ENCODE results near the gene STPG2. TPM values are rescaled to one million over a fixed set of nuclear protein-coding genes. Genes with fewer than 3 reads are reported as not detected.

The STPG2 gene
- total and polyA plus RNA-seq, 2 of the 4 experiments (the other 2 are of a cell fraction) = not detected

- H3K79me1 ChIP-seq (ENCODE audit: low read depth in 1 of 2, low read length in 2 of 2) = no peaks in the 10 kb centered on the region
- no peak overlapping the region for H3K56ac ChIP-seq (ENCODE audit: extremely low read depth, insufficient read depth, low read length)
- no peaks in the 10 kb centered on the region for H3K36me3 ChIP-seq (ENCODE audit: control insufficient read depth, insufficient read depth, low read length)
- H3K9ac ChIP-seq (ENCODE audit: low read depth, low read length) = no peak overlapping the region
- H2AFZ ChIP-seq (replicated peaks; ENCODE audit: low read length, poor library complexity) = no peak overlapping the region
- H2BK120ac ChIP-seq (ENCODE audit: low read depth, low read length) = no peak overlapping the region
- no peak overlapping the region for H4K91ac ChIP-seq (ENCODE audit: insufficient read depth, low read depth, low read length)
- no peak overlapping the region for H3K14ac ChIP-seq (replicated peaks; ENCODE audit: low read depth, low read length)
- no CpG with 5 or more reads among the region's 2 CpGs for WGBS, 2 experiments (ENCODE audit: extremely low coverage in 2 of 2, insufficient read length in 1 of 2)
- H3K4ac ChIP-seq (ENCODE audit: low read depth, low read length) = no peak overlapping the region
- no peak overlapping the region for H3K23ac ChIP-seq (ENCODE audit: low read depth, low read length)
- ATAC-seq (ENCODE audit: low read depth) (no peak), DNase-seq (no peak)
- H2BK5ac ChIP-seq (ENCODE audit: low read depth, low read length, poor library complexity, severe bottlenecking) = no peak overlapping the region
- intact Hi-C loops (cut with micrococcal nuclease) (no loop called here), in situ Hi-C loops (cut with MboI; ENCODE audit: low sequenced_read_pairs) (no loop called here), dilution Hi-C loops (cut with HindIII; ENCODE audit: low sequenced_read_pairs, unreplicated experiment) (no loop called here)
- ChIA-PET POLR2A (ENCODE audit: unreplicated experiment) (no interaction called here), CTCF (no interaction called here)
- BruUV-seq (replicated peaks) = no TSS peak
- no peak overlapping the region for H3K4me2 ChIP-seq (ENCODE audit: low read depth, low read length)
- no peaks in the 10 kb centered on the region for H3K4me1 ChIP-seq (ENCODE audit: control insufficient read depth, insufficient read depth, low read length)
- H4K5ac ChIP-seq (ENCODE audit: low read depth, low read length) = no peak overlapping the region
- H3K27me3 ChIP-seq (ENCODE audit: control insufficient read depth, insufficient read depth, low read length) = no peaks in the 10 kb centered on the region
- TF ChIP-seq RFX5 (IDR thresholded peaks at IDR 0.05; ENCODE audit: low read depth, low read length) = no peak
- TF ChIP-seq FOS (IDR thresholded peaks at IDR 0.05; ENCODE audit: low read depth, low read length) = no peak
- TF ChIP-seq POLR2A (IDR thresholded peaks at IDR 0.05; ENCODE audit: low read depth, low read length) = no peak
- TF ChIP-seq RCOR1 (IDR thresholded peaks at IDR 0.05; ENCODE audit: insufficient replicate concordance, low read length) = no peak
- no peak for TF ChIP-seq BHLHE40 (IDR thresholded peaks at IDR 0.05; ENCODE audit: low read depth, low read length)
- TF ChIP-seq CHD1 (IDR thresholded peaks at IDR 0.05; ENCODE audit: low read depth, low read length) = no peak
- TF ChIP-seq USF2 (IDR thresholded peaks at IDR 0.05; ENCODE audit: low read depth, low read length) = no peak
- TF ChIP-seq CTCF (conservative IDR thresholded peaks at IDR 0.05; ENCODE audit: low read depth, low read length) = no peak
- no peak for TF ChIP-seq MXI1 (IDR thresholded peaks at IDR 0.05; ENCODE audit: borderline replicate concordance, low read depth, low read length)
- TF ChIP-seq MAFK (IDR thresholded peaks at IDR 0.05; ENCODE audit: low read depth, low read length) = no peak
- no peak for TF ChIP-seq SMC3 (IDR thresholded peaks at IDR 0.05; ENCODE audit: low read depth, low read length)
- no peak for TF ChIP-seq NFE2L2 (IDR thresholded peaks at IDR 0.05; ENCODE audit: low read depth, low read length)
- TF ChIP-seq RAD21 (IDR thresholded peaks at IDR 0.05; ENCODE audit: low read length) = no peak
- no peaks in the 10 kb centered on the region for H4K20me1 ChIP-seq (ENCODE audit: insufficient read depth, low read length)
- H3K9me3 ChIP-seq (ENCODE audit: control insufficient read depth, insufficient read depth, low read length) = no peaks in the 10 kb centered on the region
- H4K8ac ChIP-seq (ENCODE audit: low read depth in 2 of 2, low read length in 2 of 2) = no peak overlapping the region
- no peak overlapping the region for H2AK5ac ChIP-seq (ENCODE audit: low read depth, low read length)
- H2BK20ac ChIP-seq (ENCODE audit: low read depth, low read length) = no peak overlapping the region
- H2BK15ac ChIP-seq (ENCODE audit: low read depth, low read length) = no peak overlapping the region
- H2AK9ac ChIP-seq (replicated peaks; ENCODE audit: low read depth, low read length, poor library complexity) = no peak overlapping the region
- no peaks in the 10 kb centered on the region for H3K9me1 ChIP-seq (ENCODE audit: insufficient read depth, low read length)
- H3K4me3 ChIP-seq (ENCODE audit: insufficient read depth, low read depth, low read length) = no peak overlapping the region
- no peak overlapping the region for H3K18ac ChIP-seq (ENCODE audit: low read depth, low read length)
- no peak overlapping the region for H3K27ac ChIP-seq (ENCODE audit: insufficient read depth, low read length)
Measured at GRCh38 chr4:97577004-97577403, 566.3 kb downstream of the STPG2 start.
